NK-92 treated with Interleukin-12 subunit alpha and Interleukin-12 subunit beta, amount 100 ng/mL, for 24 hours (cell line): ENCODE data around the gene LDLRAD4.

Experiments used
- DNase-seq: peaks from one replicate; lab custom pipeline; 2025; lab: John Stamatoyannopoulos, UW

The LDLRAD4 gene

GRCh38 chr18:13603304-13604019 is 384.9 kb downstream of the LDLRAD4 start:
- no peak for DNase-seq

- DNase-seq = no peak
Observed at GRCh38 chr18:13604786-13605185, 386.2 kb downstream of the LDLRAD4 start.

DNA sequence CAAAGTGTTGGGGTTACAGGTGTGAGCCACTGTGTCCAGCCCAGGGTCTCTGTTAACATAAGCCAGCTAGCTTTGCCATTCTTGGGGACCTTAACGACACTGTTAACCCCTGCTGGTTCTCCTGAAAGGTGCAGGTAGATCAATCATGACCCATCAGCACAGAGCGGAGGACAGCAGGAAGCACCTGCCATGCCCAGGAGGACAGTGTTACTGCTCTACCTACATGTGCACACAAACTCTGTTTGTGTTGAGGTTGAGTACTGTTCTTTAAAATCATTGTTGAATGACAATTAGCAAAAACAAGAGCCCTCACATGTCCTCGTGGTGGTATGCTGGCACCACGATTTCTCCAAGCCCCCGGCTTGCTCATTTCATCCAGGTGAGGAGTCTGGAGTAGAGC is 386.9 kb downstream of the LDLRAD4 start:
- DNase-seq = no peak

DNA sequence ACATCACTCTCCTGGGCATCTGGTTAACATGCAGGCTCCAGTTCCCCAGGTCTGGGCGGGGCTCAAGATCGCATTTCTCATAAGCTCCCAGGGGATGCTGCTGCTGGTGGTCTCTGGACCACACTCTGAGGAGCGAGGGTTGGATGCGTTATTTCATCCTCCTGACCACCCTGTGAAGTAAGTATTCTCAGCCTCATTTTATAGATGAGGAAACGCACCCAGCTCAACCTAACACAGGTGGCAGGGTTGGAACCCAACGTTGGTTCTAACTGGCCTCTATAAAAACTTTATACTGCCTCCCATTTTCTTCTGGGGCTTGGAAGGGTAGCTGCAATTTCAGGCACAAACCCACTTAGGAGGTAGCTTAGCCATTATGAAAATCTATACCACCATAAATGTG is 387.3 kb downstream of the LDLRAD4 start:
- DNase-seq = no peak

GRCh38 chr18:13606604-13607254 is 388.2 kb downstream of the LDLRAD4 start:
- DNase-seq = no peak

DNA sequence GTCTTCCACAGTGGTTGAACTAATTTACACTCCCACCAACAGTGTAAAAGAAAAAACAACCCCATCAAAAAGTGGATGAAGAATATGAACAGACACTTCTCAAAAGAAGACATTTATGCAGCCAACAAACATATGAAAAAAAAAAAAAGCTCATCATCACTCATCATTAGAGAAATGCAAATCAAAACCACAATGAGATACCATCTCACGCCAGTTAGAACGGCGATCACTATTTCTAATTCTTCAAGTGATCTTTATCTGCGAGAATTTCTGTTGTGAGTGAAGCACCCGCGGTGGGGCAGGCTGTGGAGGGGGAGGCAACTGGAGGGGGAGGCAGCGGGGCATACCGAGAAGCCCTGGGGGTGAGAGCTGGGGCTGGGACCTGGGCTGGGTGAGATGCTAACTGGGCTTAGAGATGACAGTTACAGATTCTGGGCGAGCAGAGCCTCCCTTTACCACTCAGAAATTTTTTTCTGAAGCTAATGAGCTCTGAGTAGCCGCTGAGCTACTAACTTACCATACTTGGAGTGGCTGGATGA is 389.5 kb downstream of the LDLRAD4 start:
- DNase-seq = peak; percentile 35

DNA sequence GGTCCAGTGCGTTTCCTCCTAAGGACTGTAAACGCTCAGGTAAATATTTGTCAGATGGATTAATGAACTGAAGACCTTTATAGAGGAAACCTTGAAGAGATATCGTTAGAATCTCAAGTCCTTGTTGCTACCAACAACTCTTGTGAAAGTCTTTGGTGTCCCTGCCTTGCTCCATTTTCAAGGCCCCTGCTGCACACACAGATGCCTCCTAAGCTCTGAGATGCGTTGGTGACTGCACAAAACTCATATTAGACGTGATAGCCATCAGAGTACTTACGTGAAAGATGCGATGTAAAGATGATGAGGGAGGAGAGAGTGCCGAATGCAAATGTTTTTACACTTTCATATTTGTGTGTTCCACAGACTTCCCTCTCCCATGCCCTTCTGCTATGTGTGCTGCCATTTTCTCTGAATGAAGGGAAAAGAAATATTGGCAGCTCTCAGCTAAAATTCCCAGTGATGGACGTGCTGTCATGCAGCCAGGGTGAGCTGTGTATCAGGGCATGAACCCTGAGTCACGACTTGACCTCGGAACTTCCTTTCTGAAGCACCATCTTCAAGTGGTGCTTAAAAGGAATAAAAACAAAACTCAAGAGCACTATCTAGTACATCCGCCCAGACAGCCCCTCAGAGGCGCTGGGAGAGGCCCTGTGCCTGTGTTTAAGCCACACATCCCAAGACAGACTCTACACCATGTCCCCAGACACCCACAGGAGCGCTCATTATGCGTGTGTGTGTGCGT is 390.4 kb downstream of the LDLRAD4 start:
- DNase-seq = no peak

DNA sequence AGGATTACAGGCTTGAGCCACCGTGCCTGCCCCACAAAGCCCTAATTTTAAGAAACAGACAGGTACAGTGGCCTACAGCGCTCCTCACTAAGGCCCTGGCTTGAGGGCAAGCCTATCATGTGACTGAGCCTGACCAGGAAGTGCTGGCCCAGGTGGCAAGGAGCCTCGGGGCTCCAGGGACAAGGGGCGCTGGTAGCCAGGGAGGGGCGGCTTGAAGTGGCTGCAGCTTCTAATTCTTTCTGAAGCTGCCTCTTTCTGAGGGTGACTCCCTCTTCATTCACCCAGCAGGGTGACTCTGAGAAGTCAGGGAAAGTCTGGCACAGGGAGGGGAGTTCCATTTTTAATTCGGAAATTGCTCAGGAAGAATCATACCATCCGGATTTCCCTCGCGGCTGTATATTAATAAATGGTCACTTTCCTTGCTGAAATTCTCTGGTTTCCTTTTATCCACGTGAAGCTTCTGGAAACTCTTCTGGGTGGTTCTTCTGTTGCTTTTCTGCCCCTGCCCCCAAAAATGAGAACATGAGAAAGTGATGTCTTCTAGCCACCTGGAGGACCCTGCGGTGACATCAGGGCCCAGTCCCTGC is 392.1 kb downstream of the LDLRAD4 start:
- DNase-seq = no peak

- DNase-seq = no peak
Observed at GRCh38 chr18:13611142-13611600, 392.6 kb downstream of the LDLRAD4 start.

DNA sequence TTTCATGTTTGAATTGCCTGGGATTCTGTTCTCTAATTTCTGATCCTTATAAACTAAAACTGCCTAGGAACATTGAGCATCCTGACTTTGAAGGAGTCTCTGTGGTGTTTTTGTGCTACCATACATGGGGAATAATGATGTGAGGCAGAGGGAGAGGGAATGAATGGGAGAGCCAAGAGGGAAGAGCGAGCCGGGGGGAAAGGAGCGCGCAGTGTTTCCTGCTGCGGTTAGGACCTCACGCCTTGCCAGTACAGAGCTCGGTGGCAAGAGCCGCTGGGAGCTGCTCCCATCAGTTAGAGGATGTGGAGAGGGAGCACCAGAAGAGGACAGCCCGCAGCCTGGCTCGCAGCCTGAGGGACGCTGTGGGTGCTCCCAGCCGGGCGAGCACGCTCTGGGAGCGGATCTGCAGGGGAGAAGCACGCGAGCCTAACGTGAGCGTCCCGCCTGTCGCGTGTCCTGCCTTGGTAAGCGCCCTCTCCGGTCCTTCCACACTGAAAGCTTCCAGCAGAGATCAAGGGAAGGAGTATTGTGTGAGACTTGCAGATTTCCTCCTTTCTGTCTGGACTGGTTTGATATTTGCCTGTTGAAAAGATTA is 393.1 kb downstream of the LDLRAD4 start:
- no peak for DNase-seq

- DNase-seq = peak; percentile 72
Observed at GRCh38 chr18:13612196-13612997, 393.8 kb downstream of the LDLRAD4 start.

- no peak for DNase-seq
Observed at GRCh38 chr18:13613099-13613498, 394.5 kb downstream of the LDLRAD4 start.

- no peak for DNase-seq
Observed at GRCh38 chr18:13613591-13614501, 395.3 kb downstream of the LDLRAD4 start.

DNA sequence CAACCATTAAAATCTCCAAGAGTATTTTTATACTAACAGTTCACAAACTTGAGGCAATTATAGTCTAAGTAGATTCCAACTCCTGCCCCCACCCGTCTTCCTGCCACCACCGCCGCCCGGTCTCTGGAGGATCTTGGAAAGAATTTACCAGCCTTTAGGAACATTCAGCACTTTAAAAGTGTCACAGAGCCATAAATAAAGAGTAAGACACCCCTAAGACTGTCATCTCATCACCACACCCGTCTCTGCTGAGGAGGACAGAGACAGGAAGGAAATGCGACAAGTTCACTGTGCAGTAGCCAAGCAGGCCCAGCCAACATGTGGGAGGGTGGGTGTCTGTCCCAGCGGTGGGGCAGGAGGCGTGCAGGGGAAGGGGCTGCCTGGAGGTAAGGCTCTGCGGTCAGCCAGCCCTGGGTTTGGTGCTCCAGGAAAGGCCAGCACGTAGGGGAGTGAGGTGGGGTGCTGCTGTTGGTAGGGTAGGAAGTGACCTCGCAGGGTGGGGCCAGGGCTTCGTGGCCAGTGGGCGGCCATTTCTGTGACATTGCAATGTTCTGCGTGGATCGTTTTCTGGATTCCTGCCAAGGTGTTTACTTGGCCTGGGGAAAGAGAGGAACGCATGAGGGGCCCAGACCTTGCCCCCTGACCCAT is 396.2 kb downstream of the LDLRAD4 start:
- DNase-seq = peak; percentile 19

GRCh38 chr18:13615432-13615861 is 396.9 kb downstream of the LDLRAD4 start:
- DNase-seq = no peak

- DNase-seq = no peak
Observed at GRCh38 chr18:13616041-13616440, 397.5 kb downstream of the LDLRAD4 start.

DNA sequence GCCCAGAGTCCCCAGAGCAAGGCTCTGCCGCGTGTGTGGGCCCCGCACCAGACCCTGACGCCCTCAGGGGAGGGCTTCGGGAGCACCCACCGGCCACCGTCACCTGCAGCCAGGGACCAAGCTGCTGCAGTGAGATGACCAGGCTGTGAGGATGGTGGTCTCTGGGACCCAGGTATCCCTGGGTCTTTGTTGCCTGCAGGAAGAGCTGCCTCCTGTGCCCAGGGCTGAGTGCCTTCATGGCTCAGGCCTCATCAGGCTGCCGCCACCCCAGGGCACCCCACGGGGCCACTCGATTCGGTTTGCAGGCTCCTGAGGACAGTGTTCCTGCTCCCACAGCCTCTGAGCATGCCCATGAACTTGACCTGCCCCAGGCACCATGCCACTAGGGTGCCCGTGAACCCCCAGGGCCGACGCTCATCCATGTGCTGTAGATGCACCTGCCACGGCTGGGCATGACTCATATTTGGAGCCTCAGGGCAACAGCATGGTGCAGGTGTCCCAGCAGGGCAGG is 398.0 kb downstream of the LDLRAD4 start:
- DNase-seq = no peak

DNA sequence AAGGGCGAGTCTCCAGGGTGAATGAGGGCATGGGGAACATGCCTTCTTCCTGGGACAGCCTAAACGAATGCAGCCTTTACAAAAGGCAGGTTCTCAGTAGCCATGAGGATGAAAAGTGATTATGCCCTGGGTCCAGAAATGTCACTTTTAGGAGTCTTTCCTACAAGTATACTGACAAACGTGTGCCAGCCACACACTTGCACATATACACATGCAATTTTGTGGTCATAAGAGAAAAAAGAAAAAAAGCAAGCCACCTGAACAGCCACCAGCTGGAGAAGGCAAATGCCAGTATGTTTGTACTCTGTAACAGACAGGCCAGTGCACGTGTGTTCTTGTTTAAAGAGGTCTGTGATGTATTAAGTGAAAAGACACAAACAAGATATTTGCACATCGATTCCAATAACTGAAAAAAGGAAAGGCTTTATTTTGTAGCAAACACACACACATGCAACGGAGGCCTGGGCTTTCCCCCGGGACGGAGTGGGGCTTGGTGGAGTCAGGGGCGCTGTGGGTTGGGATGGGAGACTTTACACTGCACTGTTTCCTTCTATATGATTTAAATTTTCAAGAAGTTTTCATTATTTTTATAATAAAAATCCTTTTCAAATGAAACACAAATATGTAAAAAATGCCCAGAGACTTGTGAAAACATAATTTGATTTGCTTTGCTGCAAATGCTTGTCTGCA is 399.4 kb downstream of the LDLRAD4 start:
- DNase-seq = no peak
